A549 (cell line): ENCODE measurements around the gene DHX29. TPM values are rescaled to one million over a fixed set of nuclear protein-coding genes. Genes with fewer than 3 reads are reported as not detected.

Experiments used
- ATAC-seq, 2 experiments: fragments of 200-7000 bp in 1 of 2; fragments of >200 bp in 1 of 2; cut with Nextera tagmentation in 1 of 2; cut with Tn5 transposase in 1 of 2; 3 replicates each; pipeline versions ENCODE4 v1.8.0 to v1.9.1; 2018 to 2020; ENCODE audit warnings: mild to moderate bottlenecking in 1 of 2, moderate library complexity in 1 of 2
- CTCF ChIA-PET: fragments of 300-600 bp; sonication (Branson Sonifier 250); formaldehyde crosslinking; extraction: SDS; loops from one replicate; lab custom pipeline; 2021; ENCODE audit warnings: antibody characterized with exemption, inconsistent platforms; lab: Yijun Ruan, JAX
- POLR2A ChIA-PET: fragments of 350-600 bp; formaldehyde crosslinking; extraction: SDS; loops from one replicate; lab custom pipeline; 2021; ENCODE audit warnings: antibody characterized with exemption, inconsistent platforms; lab: Yijun Ruan, JAX
- DNase-seq, 2 experiments: peaks; one replicate each; pipeline versions ENCODE4 v3.0.0 to v3.0.0-alpha.2; 2011 to 2016; ENCODE audit warnings: low read depth in 1 of 2, low spot score in 1 of 2
- FAIRE-seq: peaks from 2 replicates; lab custom pipeline; 2011; peaks lifted over from hg19 to GRCh38; lab: Jason Lieb, UNC
- H3K27ac ChIP-seq, 2 experiments: fragments of >200 bp; sonication (Bioruptor Twin); formaldehyde crosslinking; 3 replicates each; pipeline ENCODE4 v1.5.1; 2016 to 2017
- H3K4me1 ChIP-seq: fragments of >200 bp; sonication (Bioruptor Twin); formaldehyde crosslinking; 3 replicates; pipeline ENCODE4 v1.6.1; 2016
- H3K4me2 ChIP-seq: fragments of >200 bp; sonication (Bioruptor Twin); formaldehyde crosslinking; 3 replicates; pipeline ENCODE4 v1.6.1; 2016
- H3K4me3 ChIP-seq: fragments of >200 bp; sonication (Bioruptor Twin); formaldehyde crosslinking; 3 replicates; pipeline ENCODE4 v1.5.1; 2016
- H3K9me3 ChIP-seq: fragments of >200 bp; sonication (Bioruptor Twin); formaldehyde crosslinking; 3 replicates; pipeline ENCODE4 v1.6.1; 2016
- BCL3 ChIP-seq: fragments of >200 bp; sonication (Bioruptor Twin); formaldehyde crosslinking; IDR thresholded peaks from 3 replicates; pipeline ENCODE4 v1.6.1; 2016
- CBX2 ChIP-seq: fragments of 200-600 bp; sonication (generic); IDR thresholded peaks from 2 replicates; pipeline ENCODE4 v1.6.1; 2016; ENCODE audit warnings: low read depth, mild to moderate bottlenecking, borderline replicate concordance
- CEBPB ChIP-seq, 2 experiments: fragments of >200 bp in 1 of 2; sonication (Bioruptor Twin) in 1 of 2; formaldehyde crosslinking in 1 of 2; IDR thresholded peaks; 2 replicates each; pipeline ENCODE4 v1.6.1; 2012 to 2016
- CHD2 ChIP-seq: fragments of 150-350 bp; IDR thresholded peaks from 2 replicates; pipeline ENCODE4 v1.6.1; 2014; ENCODE audit warnings: low read length; ENCODE audit not compliant: partially characterized antibody
- CHD4 ChIP-seq: fragments of 200-600 bp; sonication (generic); IDR thresholded peaks from 2 replicates; pipeline ENCODE4 v1.6.1; 2016; ENCODE audit warnings: antibody characterized with exemption, mild to moderate bottlenecking, borderline replicate concordance
- ELK1 ChIP-seq: fragments of 150-350 bp; IDR thresholded peaks from 2 replicates; pipeline ENCODE4 v1.6.1; 2014; ENCODE audit warnings: low read depth, mild to moderate bottlenecking, low read length
- FOSB ChIP-seq: fragments of 250-450 bp; sonication (Bioruptor Pico); IDR thresholded peaks from 2 replicates; pipeline ENCODE4 v1.5.0; 2020; ENCODE audit warnings: mild to moderate bottlenecking, moderate library complexity
- HDAC2 ChIP-seq: fragments of 200-600 bp; sonication (generic); IDR thresholded peaks from 2 replicates; pipeline ENCODE4 v1.6.1; 2016
- HEYL ChIP-seq: fragments of 250-450 bp; sonication (Bioruptor Pico); IDR thresholded peaks from 2 replicates; pipeline ENCODE4 v1.8.0; 2021; ENCODE audit warnings: mild to moderate bottlenecking, moderate library complexity
- HOXB5 ChIP-seq: fragments of 250-450 bp; sonication (Bioruptor Pico); IDR thresholded peaks from 2 replicates; pipeline ENCODE4 v1.5.0; 2020; ENCODE audit warnings: mild to moderate bottlenecking, moderate library complexity
- KDM5A ChIP-seq: fragments of 200-600 bp; sonication (generic); IDR thresholded peaks from 2 replicates; pipeline ENCODE4 v1.6.1; 2016; ENCODE audit warnings: antibody characterized with exemption, mild to moderate bottlenecking
- MAFK ChIP-seq: fragments of 450-650 bp; IDR thresholded peaks from 2 replicates; pipeline ENCODE4 v1.6.1; 2014; ENCODE audit not compliant: partially characterized antibody
- MYC ChIP-seq: IDR thresholded peaks from 2 replicates; pipeline ENCODE4 v1.6.1; 2012; ENCODE audit warnings: mild to moderate bottlenecking, inconsistent platforms, low read length, improper control_type of control experiment, borderline replicate concordance
- NFE2L2 ChIP-seq: fragments of 150-350 bp; conservative IDR thresholded peaks from 2 replicates; pipeline ENCODE4 v1.6.1; 2014; ENCODE audit warnings: low read length
- PBX3 ChIP-seq: IDR thresholded peaks from 2 replicates; pipeline ENCODE4 v1.6.1; 2012
- PHF8 ChIP-seq: fragments of 200-600 bp; sonication (generic); IDR thresholded peaks from 2 replicates; pipeline ENCODE4 v1.6.1; 2016; ENCODE audit warnings: low read depth, mild to moderate bottlenecking, antibody characterized with exemption, moderate library complexity, borderline replicate concordance
- REST ChIP-seq: fragments of 200-600 bp; sonication (generic); IDR thresholded peaks from 2 replicates; pipeline ENCODE4 v1.6.1; 2016; ENCODE audit warnings: antibody characterized with exemption, mild to moderate bottlenecking, moderate library complexity
- RFX5 ChIP-seq: fragments of 450-650 bp; IDR thresholded peaks from 2 replicates; pipeline ENCODE4 v1.7.1; 2014; ENCODE audit warnings: antibody characterized with exemption, mild to moderate bottlenecking, moderate library complexity
- SMC3 ChIP-seq: fragments of >200 bp; sonication (Bioruptor Twin); formaldehyde crosslinking; IDR thresholded peaks from 3 replicates; pipeline ENCODE4 v1.6.1; 2018; ENCODE audit warnings: inconsistent platforms
- SREBF2 ChIP-seq: fragments of 450-650 bp; IDR thresholded peaks from 2 replicates; pipeline ENCODE4 v1.6.1; 2014; ENCODE audit warnings: mild to moderate bottlenecking, moderate library complexity
- ZC3H11A ChIP-seq: fragments of 450-650 bp; IDR thresholded peaks from 2 replicates; pipeline ENCODE4 v1.6.1; 2014; ENCODE audit warnings: antibody characterized with exemption, mild to moderate bottlenecking
- ZFP36 ChIP-seq: fragments of 450-650 bp; IDR thresholded peaks from 2 replicates; pipeline ENCODE4 v1.6.1; 2014; ENCODE audit warnings: borderline replicate concordance; ENCODE audit not compliant: partially characterized antibody
- ZNF302 ChIP-seq: fragments of 250-450 bp; sonication (Bioruptor Pico); IDR thresholded peaks from 2 replicates; pipeline ENCODE4 v1.9.0; 2021; ENCODE audit warnings: inconsistent platforms, mild to moderate bottlenecking, moderate library complexity
- ZSCAN20 ChIP-seq: fragments of 250-450 bp; sonication (Bioruptor Pico); IDR thresholded peaks from 2 replicates; pipeline ENCODE4 v1.8.0; 2022; ENCODE audit warnings: mild to moderate bottlenecking, moderate library complexity
- WGBS: methylation state at CpG from one replicate; pipeline ENCODE4 v1.1.6; 2017; ENCODE audit errors: missing lambda C conversion rate; 5-methylcytosine and 5-hydroxymethylcytosine counted together
- polyA plus RNA-seq, 4 experiments: library from polyadenylated mRNA; depleted of rRNA in 3 of 4; stranded (reverse); fragments of >200 nt; fragmentation: RNase III in 1 of 4; extraction: RNeasy Plus Mini Kit Qiagen cat#74134 plus additional on column Dnase treatment in 1 of 4; gene quantifications; 2 replicates in 3 of 4; 3 replicates in 1 of 4; pipeline ENCODE4 v1.2.3, GENCODE V29; 2011 to 2017
- TF ChIP-seq, protein P1 (sequence below): fragments of >200 bp; sonication (Bioruptor Twin); formaldehyde crosslinking; IDR thresholded peaks from 2 replicates; pipeline ENCODE4 v1.6.1; 2016

Gene DHX29
- polyA plus RNA-seq, 2 of the 4 experiments (the other 2 are of a cell fraction), result 12.3 to 25.4 TPM

DNA sequence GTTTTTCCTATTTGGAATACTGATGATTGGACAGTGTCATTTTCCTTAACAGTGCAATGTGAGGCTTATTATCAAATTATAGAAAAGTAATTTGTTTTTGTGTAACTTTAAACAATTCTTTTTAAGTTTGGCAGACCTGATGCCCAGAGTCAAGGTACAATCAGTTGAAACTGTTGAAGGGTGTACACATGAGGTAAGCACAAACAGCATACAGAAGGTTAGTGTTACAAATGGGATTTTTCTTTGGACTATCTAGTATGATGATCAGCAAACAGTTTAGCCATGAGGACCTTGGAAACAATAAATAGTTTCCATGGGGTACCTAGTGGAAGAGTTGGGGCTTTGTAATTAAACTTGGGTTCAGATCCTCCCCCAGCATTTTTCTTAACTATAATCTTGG lies 16.5 kb upstream of the DHX29 start:
- H3K4me3 ChIP-seq, result no peak overlapping the region
- DNase-seq (no peak), ATAC-seq (no peak), FAIRE-seq (no peak)
- CTCF ChIA-PET, result interaction anchor here (0.7 to 1.4 kb wide), 4 partner anchors 12 to 367 kb away, joined by 3 to 6 read pairs (median 4); no protein-coding TSS in a partner anchor
- no peaks in the 10 kb centered on the region for H3K9me3 ChIP-seq
- POLR2A ChIA-PET, result no interaction called here
- no peak overlapping the region for H3K27ac ChIP-seq
- peaks cover 6% of the 10 kb centered on the region; the same call in 2 of the 3 replicates for H3K4me1 ChIP-seq
- H3K4me2 ChIP-seq, result no peak overlapping the region
- TF ChIP-seq ELK1, result no peak
- no peak for TF ChIP-seq HOXB5
- no peak for TF ChIP-seq ZFP36
- TF ChIP-seq RFX5, result no peak
- no peak for TF ChIP-seq PHF8
- no peak for TF ChIP-seq CEBPB (IDR thresholded peaks at IDR 0.05)
- no peak for TF ChIP-seq CHD2
- no peak for TF ChIP-seq ZSCAN20 (CRISPR knock-in tag)
- TF ChIP-seq CBX2, result no peak
- no peak for TF ChIP-seq REST
- TF ChIP-seq CHD4, result no peak
- TF ChIP-seq BCL3, result no peak
- no peak for TF ChIP-seq ZC3H11A
- TF ChIP-seq NFE2L2, result no peak
- TF ChIP-seq SREBF2, result no peak
- no peak for TF ChIP-seq PBX3
- no peak for TF ChIP-seq ZNF302 (CRISPR knock-in tag)
- TF ChIP-seq, all 56 proteins: peak for 0

GRCh38 chr5:55320571-55320970 lies 13.1 kb upstream of the DHX29 start:
- Histone ChIP-seq H3K4me2 (peak overlapping the region; percentile 6; the same call in 1 of the 3 replicates), H3K4me1 (peaks cover 6% of the 10 kb centered on the region; the same call in 2 of the 3 replicates), H3K4me3 (no peak overlapping the region), H3K27ac (no peak overlapping the region), H3K9me3 (no peaks in the 10 kb centered on the region)
- ChIA-PET CTCF (no interaction called here), POLR2A (no interaction called here)
- WGBS, result 71% methylated on average over 4 of the region's 4 CpGs
- ATAC-seq, result no peak
- no peak for DNase-seq
- FAIRE-seq, result no peak
- TF ChIP-seq KDM5A (no peak), HDAC2 (no peak), SMC3 (no peak), CEBPB (IDR thresholded peaks at IDR 0.05) (no peak), MAFK (no peak), FOSB (CRISPR knock-in tag) (no peak), HEYL (no peak), ELK1 (no peak), SREBF2 (no peak), MYC (no peak)
- TF ChIP-seq, protein P1, sequence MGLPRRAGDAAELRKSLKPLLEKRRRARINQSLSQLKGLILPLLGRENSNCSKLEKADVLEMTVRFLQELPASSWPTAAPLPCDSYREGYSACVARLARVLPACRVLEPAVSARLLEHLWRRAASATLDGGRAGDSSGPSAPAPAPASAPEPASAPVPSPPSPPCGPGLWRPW, result no peak
